GM18517 (cell line): ENCODE measurements around the gene RFESD.
"Not testable (repeated sequence)": the region's sequence is repeated elsewhere in the genome, so short reads cannot be mapped to it uniquely, and the experiment has no call there.

Experiments used
- ATAC-seq: cut with Tn5 transposase; IDR thresholded peaks from one replicate; pipeline ENCODE4 v1.9.1; 2021; ENCODE audit warnings: mild to moderate bottlenecking, moderate library complexity; ENCODE audit not compliant: unreplicated experiment

The RFESD gene

DNA sequence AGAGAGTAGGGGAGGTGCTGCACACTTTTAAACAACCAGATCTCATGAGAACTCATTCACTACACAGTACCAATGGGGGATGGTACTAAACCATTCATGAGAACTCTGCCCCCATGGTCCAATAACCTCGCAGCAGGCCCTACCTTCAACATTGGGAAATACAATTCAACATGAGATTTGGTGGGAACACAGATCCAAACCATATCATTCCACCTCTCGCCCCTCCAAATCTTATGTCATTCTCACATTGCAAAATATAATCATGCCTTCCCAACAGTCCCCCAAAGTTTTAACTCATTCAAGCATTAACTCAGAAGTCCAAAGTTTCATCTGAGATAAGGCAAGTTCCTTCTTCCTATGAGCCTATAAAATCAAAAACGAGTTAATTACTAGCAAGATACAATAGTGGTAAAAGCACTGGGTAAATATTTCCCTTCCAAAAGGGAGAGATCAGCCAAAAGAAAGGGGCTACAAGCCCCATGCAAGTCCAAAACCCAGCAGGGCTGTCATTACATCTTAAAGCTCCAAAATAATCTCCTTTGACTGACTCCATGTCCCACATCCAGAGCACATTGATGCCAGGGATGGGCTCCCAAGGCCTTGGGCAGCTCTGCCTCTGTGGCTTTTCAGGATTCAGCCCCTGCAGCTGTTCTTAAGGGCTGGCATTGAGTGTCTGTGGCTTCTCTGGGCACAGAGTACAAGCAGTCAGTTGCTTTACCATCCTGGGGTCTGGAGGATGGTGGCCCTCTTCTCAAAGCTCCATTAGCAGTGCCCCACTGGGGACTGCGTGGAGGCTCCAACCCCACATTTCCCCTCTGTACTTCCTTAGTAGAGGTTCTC is 18.4 kb upstream of the RFESD start:
- ATAC-seq, result no peak

DNA sequence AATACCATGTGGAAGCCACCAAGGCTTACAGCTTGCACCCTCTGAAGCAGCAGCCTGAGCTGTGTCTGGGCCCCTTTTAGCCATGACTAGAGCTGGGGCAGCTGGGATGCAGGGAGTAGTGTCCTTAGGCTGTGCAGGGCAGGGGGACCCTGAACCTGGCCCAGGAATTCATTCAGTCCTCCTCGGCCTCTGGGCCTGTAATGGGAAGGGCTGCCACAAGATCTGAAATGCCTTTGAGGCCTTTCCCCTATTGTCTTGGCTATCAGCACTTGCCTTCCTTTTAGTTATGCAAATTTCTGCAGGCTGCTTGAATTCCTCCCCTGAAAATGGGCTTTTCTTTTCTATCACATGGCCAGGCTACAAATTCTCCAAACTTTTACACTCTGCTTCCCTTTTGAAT is 17.6 kb upstream of the RFESD start:
- ATAC-seq, result no peak

DNA sequence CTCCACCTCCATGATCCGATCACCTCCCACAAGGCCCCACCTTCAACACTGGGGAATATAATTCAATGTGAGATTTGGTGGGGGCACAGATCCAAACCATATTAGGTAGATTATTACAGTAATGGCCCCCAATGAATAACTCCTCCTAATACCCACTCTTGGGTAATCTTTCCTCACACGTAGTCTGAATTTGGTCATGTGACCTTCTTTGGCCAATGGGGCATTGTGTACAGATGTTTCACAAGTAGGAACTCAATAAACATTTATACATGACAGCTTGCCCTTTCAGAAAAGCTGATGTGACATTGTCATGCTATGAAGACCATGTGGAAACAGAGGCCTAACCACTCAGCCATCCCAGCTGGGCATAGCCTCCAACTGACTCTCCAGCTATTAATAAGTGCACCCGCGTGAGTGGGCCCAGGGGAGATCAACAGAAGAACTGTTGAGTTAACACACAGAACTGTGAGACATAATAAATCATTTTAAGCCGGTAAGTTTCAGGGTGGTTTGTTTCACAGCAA is 16.1 kb upstream of the RFESD start:
- ATAC-seq, result no peak

DNA sequence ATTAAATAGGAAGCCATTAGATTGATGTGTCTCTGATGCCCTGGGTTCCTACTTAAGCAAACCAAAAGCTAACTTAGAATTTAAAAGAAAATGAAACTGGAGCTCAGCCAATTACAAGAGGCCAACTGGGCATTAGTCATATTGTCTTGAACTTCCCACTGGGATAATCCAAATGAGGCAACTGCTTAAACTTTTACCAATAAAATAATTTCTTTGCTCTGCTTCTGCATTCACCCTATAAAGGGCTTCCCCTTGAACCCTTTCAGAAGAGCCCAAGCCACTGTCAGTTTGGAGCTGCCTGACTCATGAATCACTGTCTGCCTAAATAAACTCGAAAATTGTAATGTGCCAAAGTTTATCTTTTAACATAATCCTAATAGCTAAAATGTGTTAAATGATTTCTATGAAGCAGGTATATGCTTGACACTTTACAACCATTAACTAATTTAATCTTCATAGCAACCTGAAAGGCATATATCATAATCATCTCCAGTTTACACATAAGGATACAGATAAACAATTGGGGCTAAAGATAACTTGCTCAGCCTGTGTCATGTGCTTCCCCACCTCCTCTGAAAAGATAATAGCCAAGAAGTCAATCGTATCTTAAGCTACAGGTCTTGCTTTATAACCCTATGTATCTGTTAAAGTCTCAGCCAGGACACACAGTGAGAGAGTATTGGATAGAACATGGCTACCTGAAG is 15.2 kb upstream of the RFESD start:
- no peak for ATAC-seq

DNA sequence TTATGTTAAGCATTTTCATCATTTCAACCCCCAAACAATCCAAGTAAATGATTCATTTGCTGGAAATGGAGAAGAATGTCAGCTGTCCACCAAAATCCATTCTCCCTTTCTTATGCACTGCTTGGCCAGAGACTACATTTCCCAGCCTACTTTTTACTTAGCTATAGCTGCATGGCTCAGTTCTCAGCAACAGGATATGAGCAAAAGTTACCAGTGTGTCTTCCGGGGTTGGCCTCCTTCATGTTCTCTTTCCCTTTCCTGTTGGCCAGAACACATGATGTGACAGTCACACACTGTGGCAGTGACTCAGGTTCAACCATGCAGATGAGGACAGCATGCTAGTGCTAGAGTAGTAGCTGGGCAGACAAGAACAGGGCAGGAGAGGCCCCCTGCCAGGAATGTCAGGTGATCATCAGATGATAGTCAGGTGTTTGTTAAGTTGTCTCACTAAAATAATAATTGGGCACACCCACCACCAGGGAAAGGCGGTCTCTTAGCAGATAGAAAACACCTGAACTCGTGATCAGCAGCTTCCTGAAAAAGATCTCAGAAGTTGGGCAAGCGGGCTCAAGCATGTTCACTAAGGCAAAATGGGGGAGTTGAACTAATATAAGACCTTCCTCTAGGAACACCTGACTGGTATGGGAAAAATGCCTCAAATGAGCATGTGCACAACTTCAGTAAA is 14.4 kb upstream of the RFESD start:
- ATAC-seq, result peak; percentile 91

DNA sequence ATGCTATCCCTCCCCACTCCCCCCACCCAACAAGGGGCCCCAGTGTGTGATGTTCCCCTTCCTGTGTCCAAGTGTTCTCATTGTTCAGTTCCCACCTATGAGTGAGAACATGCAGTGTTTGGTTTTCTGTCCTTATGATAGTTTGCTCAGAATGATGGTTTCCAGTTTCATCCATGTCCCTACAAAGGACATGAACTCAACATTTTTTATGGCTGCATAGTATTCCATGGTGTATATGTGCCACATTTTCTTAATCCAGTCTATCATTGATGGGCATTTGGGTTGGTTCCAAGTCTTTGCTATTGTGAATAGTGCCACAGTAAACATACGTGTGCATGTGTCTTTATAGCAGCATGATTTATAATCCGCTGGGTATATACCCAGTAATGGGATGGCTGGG is 13.6 kb upstream of the RFESD start:
- not testable (repeated sequence) for ATAC-seq

DNA sequence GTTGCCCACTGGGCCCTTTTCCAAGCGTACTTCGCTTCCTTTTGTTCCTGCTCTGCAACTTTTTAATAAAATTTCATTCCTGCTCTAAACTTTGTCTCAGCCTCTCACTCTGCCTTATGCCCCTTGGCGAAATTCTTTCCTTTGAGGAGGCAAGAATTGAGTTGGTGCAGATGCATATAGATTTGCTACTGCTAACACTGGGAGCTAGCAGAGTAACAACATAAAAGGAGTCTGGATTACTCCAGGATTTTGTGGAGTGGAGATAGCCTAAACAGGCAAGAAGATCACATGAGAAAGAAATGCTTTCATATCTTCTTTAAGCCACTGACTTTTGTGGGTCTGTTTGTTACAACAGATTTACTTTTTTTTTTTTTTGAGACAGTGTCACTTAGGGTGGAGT is 12.9 kb upstream of the RFESD start:
- no peak for ATAC-seq

DNA sequence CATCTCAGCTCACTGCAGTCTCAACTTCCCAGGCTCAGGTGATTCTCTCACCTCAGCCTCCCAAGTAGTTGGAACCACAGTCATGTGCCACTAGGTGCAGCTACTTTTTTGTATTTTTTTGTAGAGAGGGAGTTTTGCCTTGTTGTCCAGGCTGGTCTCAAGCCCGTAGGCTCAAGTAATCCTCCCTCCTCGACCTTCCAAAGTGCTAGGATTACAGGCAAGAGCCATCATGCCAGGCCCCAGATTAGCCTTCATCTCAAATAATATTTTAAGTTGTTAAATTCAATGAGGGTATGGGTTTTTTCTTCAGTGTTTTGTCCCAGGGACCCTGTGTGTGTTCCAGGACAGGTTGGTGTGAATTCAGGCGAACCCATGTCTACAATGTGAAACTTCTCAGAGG is 12.5 kb upstream of the RFESD start:
- ATAC-seq, result no peak

DNA sequence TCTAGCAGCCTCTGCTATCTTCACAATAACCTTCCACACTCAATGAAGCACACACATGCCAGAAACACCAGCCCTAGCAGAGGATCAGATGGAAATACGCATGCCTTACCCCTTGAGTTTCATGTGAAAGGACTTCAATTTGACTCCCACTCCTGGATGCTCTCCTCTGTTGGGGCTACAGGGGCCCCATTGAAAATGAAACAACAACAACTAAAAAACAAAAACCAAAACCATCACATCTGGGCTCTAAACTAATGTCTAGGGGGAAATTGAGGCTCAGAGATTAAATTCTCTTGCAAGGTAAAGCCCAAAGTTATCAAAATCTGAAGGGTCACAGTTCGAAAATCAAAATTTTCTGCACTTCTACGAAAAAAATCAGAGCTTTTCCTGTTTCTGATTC is 7.9 kb upstream of the RFESD start:
- no peak for ATAC-seq

DNA sequence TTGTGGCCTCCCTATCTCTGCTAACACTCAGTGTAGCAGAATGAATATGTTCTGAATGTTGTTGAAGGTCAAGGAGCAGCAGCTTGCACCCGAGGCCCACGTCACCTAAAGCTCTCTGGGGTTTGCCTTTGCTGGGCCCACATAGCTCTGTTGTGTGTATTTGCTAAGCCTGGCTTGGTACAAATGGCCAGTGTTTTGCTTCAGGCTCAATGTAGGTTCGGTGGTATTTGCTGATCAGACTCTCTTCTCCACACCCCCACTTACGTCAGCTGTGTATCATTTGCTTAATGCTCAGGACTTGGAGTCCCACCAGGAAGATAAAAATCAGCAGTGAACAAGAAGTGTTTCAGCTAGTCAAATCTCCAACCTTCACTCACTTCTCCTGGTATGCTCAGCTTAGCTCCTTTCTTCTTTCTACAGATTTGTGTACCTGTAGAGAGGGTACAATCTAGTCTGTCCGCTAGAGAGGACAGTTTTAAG is 4.8 kb upstream of the RFESD start:
- ATAC-seq, result no peak

DNA sequence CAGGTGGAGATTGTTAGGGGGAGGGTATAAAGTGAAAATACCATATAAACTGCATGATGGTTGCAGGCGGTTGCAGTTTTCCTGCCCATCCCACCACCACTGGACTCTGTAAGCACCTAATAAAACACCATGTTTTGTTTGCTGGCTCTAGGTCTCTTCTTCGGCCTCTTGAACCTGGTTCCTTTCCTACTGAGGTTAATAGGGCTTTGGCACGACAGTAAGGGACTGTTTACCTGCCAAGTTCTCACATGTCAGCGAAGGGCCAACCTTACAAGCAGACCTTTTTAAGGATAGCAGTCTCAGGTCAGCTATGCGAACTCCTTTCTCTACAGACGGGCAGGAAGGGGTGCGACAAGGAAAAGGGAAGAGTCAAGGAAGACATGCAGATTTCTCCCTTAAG is 3.4 kb upstream of the RFESD start:
- ATAC-seq, result no peak

DNA sequence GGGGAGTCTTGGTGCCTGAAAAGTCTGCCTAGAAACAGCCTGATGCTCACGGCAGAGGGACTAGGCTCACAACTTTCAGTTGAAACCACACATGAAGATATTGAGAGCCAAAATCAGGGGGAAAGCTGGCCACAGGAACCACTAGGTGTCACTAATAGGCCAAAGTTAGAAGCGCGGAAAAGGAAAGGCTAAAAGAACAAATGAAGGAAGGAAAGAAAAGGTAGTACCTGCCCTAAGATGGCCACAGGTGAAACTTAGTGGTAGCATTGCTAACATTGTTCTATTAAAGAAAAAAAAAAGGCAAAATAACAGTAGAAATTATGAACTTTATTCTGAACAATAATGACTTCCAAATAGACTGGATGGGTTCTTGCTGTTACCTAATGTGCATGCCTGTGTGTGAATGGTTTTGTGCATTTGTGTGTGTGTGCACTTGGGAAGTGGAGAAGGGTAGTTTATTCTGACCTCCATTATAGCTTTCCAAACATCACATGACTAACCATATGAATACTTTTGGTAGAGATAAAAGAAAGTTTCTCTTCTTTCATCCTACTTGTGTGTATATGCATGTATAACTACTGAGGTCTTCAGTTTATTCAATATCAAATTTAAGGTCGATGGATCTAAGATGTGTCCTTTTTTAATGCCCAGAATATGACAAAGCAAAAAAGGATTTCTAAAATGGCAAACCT is 2.1 kb upstream of the RFESD start:
- ATAC-seq, result peak; percentile 44

DNA sequence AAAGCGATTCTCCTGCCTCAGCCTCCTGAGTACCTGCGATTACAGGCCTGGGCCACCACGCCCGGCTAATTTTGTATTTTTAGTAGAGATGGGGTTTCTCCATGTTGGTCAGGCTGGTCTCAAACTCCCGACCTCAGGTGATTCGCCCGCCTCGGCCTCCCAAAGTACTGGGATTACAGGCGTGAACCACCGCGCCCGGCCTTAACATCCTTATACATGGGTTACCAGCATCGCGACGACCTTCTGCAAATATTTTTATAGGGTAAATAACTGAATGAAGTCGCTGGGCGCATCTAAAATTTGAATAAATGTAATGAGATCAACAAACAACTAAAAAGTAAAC is 380 bp upstream of the RFESD start:
- ATAC-seq, result not testable (repeated sequence)

DNA sequence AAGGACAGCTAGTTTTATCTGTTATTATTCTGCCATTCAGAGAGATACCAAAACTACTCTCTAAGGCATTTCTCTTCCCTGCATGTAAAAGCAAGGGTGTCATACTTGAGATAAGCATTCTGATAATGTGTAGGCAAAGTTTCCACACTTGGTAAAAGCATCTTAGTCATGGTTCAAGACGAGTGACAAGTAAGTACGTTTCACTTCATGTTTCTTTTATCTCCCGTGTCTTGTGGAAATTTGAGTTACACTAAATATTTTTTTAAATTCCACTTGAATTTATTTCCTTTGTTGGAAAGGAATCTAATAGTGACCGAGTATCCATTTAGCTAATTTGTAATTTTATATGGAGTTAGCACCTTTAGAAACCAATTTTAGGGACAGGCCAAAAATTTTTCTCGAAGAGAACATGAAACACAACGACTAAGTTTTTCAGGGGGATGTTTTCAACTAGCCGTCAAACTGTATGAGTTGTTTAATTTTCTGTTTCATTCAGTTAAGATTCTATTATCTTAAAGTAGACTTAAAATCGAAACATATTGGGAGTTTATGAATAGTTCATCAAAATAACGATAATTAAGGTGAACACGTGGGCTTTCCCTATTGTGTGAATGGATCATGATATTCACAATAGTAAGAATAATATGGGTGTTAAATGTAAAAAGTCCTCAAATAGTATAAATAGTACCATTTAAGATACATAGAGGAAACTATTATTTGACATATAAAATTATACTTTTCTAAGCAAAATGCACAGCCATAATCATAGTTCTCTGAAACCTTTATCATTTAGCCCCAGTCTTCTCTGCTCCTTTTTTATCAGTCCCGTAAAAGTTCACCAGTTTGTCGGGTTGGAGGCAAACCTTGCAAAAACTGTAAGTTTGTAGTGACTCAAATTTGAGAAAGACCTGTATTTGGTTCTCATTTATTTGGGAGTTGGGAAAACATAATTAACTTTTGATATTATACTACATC is 1.6 kb downstream of the RFESD start:
- ATAC-seq, result no peak

DNA sequence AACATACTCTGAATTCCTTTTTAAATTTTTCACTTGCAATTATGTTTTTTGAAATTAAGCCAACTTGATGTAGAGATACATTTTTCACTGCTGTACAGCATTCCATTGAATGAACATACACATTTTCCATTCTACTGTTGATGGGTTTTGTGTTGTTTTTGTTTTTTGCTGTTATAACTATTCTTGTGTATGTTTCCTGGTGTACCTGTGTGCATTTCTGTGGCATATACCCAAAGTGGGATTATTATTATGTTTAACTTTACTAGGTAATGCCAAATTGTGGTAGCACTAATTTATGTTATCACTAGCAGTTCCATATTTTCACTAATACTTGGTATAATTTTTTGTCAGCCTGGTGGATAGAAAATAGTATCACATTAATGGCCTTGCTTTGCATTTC is 2.7 kb downstream of the RFESD start:
- no peak for ATAC-seq

DNA sequence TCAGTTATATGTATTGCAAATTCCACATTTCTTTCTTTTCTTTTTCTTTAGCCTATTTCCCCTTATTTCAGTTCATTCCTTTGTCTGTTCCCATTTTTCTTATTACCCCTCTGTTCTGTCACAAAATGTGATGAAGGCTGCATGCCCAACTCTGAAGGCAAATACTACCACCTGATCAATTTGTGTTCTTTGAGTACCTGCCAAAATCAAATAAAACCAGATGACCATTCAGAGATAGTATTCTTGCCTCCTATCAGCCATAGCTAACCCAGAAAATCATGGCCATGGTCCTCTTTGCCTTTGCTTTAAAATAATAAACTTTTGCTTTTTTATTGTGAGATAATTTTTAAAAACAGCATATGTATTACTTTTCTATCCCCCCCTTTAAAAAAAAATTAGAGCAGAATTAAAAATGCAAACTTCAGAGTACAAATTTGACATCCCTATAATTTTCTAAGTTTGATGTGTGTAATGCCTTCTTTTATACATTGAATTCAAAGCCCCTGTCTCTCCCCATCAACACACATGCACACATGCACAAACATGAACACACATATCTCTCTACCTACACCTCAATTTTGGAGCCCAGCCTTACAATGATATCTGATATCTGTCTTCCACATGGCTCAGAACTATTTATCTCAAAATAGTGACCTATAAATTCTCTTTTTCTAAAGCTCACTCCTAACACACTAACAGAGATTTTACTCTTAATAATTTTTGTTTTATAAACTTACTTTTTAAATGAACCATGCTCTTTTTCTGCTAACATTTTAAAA is 3.5 kb downstream of the RFESD start:
- ATAC-seq, result no peak

DNA sequence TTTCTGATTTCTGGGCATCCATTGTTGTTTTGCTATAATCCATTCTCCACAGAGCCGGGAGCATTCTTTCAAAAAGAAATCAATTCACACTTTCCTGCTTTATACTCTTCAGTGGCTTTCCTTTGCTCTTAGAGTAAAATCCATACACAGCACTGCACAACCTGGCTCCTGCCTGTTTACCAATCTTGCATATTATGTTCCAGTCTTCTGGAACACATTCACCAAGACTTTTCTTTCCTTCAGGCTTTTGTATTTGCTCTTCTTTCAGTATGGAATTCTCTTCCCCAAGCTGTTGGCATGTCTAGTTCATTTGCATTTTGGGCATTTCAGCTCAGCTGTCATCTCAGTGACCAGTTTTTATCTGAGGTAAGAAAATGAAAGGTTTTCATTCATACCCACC is 6.3 kb downstream of the RFESD start:
- ATAC-seq, result no peak

DNA sequence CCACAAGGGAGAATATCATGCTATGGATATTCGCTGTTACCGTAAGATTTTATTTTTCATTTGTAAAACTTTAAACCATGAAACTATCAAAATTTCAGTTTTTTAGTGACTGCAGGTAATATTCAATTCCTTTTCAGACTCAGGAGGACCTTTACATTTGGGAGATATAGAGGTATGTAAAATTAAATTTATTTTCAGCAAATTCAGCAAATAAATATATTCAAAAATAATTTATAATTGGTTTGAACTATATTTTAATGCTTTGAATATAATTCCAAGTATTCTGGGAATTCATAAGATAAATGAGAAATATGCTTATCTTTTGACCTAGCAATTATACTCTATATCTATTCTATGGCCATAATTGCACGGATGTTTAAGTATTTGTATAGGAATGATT is 7.6 kb downstream of the RFESD start:
- ATAC-seq, result no peak

DNA sequence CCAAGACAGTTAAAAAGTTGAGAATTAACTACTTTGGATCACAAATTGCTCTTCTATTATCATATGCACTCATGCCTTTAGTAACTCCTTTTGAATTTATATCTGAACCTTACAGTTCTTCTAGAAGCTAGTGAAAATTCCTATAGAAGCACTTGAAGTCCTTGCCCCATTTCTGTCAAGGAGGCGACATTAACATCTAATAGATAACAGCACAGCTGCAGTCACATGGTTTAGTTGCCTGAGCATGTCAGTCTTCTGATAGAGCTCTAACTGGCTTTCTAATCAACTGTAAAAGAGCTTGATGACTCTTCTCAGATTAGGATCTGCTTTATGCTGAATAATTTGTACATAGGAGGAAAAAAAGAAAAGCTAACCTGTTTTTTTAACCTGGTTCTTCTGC is 9.0 kb downstream of the RFESD start:
- no peak for ATAC-seq
